Liver (tissue), 9 donors: Measurements from ENCODE around the gene LRRC4. TPM values are rescaled to one million over a fixed set of nuclear protein-coding genes. Genes with fewer than 3 reads are reported as not detected.

Experiments
- DNase-seq: peaks from one replicate; pipeline ENCODE4 v3.0.0-alpha.2; 2017; ENCODE audit warnings: low spot score
- H3K27ac ChIP-seq, 2 donors: one replicate each; pipeline ENCODE4 v1.7.0; 2013; ENCODE audit warnings: inconsistent platforms in 2 of 2, low read length in 2 of 2, control low read depth in 1 of 2, low read depth in 1 of 2, mild to moderate bottlenecking in 1 of 2
- H3K27me3 ChIP-seq, 4 donors: one replicate each; pipeline versions ENCODE4 v1.6.1 to v1.7.0; 2013; ENCODE audit warnings: low read length in 3 of 4, inconsistent platforms in 1 of 4, mild to moderate bottlenecking in 1 of 4, moderate library complexity in 1 of 4; ENCODE audit not compliant: control insufficient read depth in 4 of 4, insufficient read depth in 4 of 4
- H3K36me3 ChIP-seq, 4 donors: one replicate each; pipeline versions ENCODE4 v1.6.1 to v1.7.0; 2013; ENCODE audit warnings: low read length in 3 of 4, mild to moderate bottlenecking in 3 of 4, low read depth in 1 of 4, moderate library complexity in 1 of 4; ENCODE audit not compliant: control insufficient read depth in 4 of 4, insufficient read depth in 3 of 4
- H3K4me1 ChIP-seq, 4 donors: one replicate each; pipeline versions ENCODE4 v1.6.1 to v1.7.0; 2013; ENCODE audit warnings: low read length in 3 of 4, mild to moderate bottlenecking in 3 of 4, moderate library complexity in 1 of 4; ENCODE audit not compliant: control insufficient read depth in 4 of 4, insufficient read depth in 4 of 4
- H3K4me3 ChIP-seq, 3 donors: one replicate each; pipeline versions ENCODE4 v1.6.1 to v1.7.0; 2013; ENCODE audit warnings: low read length in 3 of 3, control low read depth in 1 of 3, low read depth in 1 of 3, mild to moderate bottlenecking in 1 of 3
- H3K9ac ChIP-seq, 2 donors: one replicate each; pipeline ENCODE4 v1.7.0; 2013; ENCODE audit warnings: low read length in 2 of 2, mild to moderate bottlenecking in 2 of 2, moderate library complexity in 2 of 2, control low read depth in 1 of 2, low read depth in 1 of 2
- H3K9me3 ChIP-seq, 4 donors: one replicate each; pipeline versions ENCODE4 v1.6.1 to v1.7.0; 2013; ENCODE audit warnings: low read length in 3 of 4; ENCODE audit not compliant: control insufficient read depth in 4 of 4
- ATF3 ChIP-seq: IDR thresholded peaks from 2 replicates; pipeline ENCODE4 v1.6.1; 2016; ENCODE audit warnings: antibody characterized with exemption
- EGR1 ChIP-seq, 2 donors: IDR thresholded peaks; 2 replicates each; pipeline ENCODE4 v1.6.1; 2016 to 2018; ENCODE audit warnings: antibody characterized with exemption in 2 of 2, low read depth in 2 of 2
- FOXA1 ChIP-seq: IDR thresholded peaks from 2 replicates; pipeline ENCODE4 v1.6.1; 2016; ENCODE audit warnings: antibody characterized with exemption
- GABPA ChIP-seq, 2 donors: IDR thresholded peaks in 1 of 2; conservative IDR thresholded peaks in 1 of 2; 2 replicates each; pipeline ENCODE4 v1.6.1; 2016; ENCODE audit warnings: antibody characterized with exemption in 2 of 2, mild to moderate bottlenecking in 1 of 2, moderate library complexity in 1 of 2
- HNF4A ChIP-seq, 2 donors: conservative IDR thresholded peaks; 2 replicates each; pipeline ENCODE4 v1.6.1; 2016; ENCODE audit warnings: antibody characterized with exemption in 2 of 2, mild to moderate bottlenecking in 2 of 2
- HNF4G ChIP-seq: IDR thresholded peaks from 2 replicates; pipeline ENCODE4 v1.6.1; 2016; ENCODE audit warnings: antibody characterized with exemption
- MAX ChIP-seq: IDR thresholded peaks from 2 replicates; pipeline ENCODE4 v1.6.1; 2016; ENCODE audit warnings: antibody characterized with exemption
- NR2F2 ChIP-seq: IDR thresholded peaks from 2 replicates; pipeline ENCODE4 v1.6.1; 2016; ENCODE audit warnings: antibody characterized with exemption
- RAD21 ChIP-seq, 2 donors: IDR thresholded peaks; 2 replicates each; pipeline ENCODE4 v1.6.1; 2016; ENCODE audit warnings: antibody characterized with exemption in 2 of 2, mild to moderate bottlenecking in 2 of 2
- RXRA ChIP-seq, 2 donors: IDR thresholded peaks; 2 replicates each; pipeline ENCODE4 v1.6.1; 2017 to 2018; ENCODE audit warnings: antibody characterized with exemption in 2 of 2, mild to moderate bottlenecking in 1 of 2
- SP1 ChIP-seq: IDR thresholded peaks from 2 replicates; pipeline ENCODE4 v1.6.1; 2018; ENCODE audit warnings: antibody characterized with exemption, mild to moderate bottlenecking
- TAF1 ChIP-seq: conservative IDR thresholded peaks from 2 replicates; pipeline ENCODE4 v1.6.1; 2016; ENCODE audit warnings: antibody characterized with exemption, mild to moderate bottlenecking
- YY1 ChIP-seq: IDR thresholded peaks from 2 replicates; pipeline ENCODE4 v1.6.1; 2016; ENCODE audit warnings: antibody characterized with exemption, mild to moderate bottlenecking
- ZBTB33 ChIP-seq: IDR thresholded peaks from 2 replicates; pipeline ENCODE4 v1.6.1; 2016; ENCODE audit warnings: antibody characterized with exemption
- WGBS: extraction: QIAGEN DNeasy Blood & Tissue Kit; methylation state at CpG from one replicate; pipeline ENCODE4 v1.1.7; 2013; 5-methylcytosine and 5-hydroxymethylcytosine counted together
- polyA plus RNA-seq, 2 donors: library from polyadenylated mRNA; stranded (reverse) in 1 of 2; unstranded in 1 of 2; fragments of 200-250 nt in 1 of 2; fragments of >200 nt in 1 of 2; fragmentation: Nextera tagmentation in 1 of 2; extraction: Ambion mirVana in 1 of 2; gene quantifications; one replicate each; pipeline versions ENCODE4 v1.2.1 to v1.2.3, GENCODE V29; 2013 to 2015
- total RNA-seq, 2 donors: library from RNA; depleted of rRNA; stranded (reverse); fragments of >200 nt; gene quantifications; one replicate each; pipeline ENCODE4 v1.2.3, GENCODE V29; 2014
- donor health status: healthy.
- donor health status: healthy.
- donor health status: healthy.
- donor health status: healthy.
- donor health status: healthy.

The LRRC4 gene
- total and polyA plus RNA-seq, 4 donors: 0.54 to 2.7 (median 1.2) TPM

- peaks cover 21 to 71% (median 64%) of the 10 kb centered on the region in 4 donors for H3K4me1 ChIP-seq
- H3K27ac ChIP-seq: no peak overlapping the region
- 82% methylated on average over 3 of the region's 3 CpGs for WGBS
- no peaks in the 10 kb centered on the region for H3K9me3 ChIP-seq
- H3K9ac ChIP-seq: no peak overlapping the region
- no peaks in the 10 kb centered on the region for H3K36me3 ChIP-seq
- H3K27me3 ChIP-seq: no peaks in the 10 kb centered on the region
- no peak overlapping the region for H3K4me3 ChIP-seq
- TF ChIP-seq RXRA (IDR thresholded peaks at IDR 0.05) (no peak), ATF3 (no peak), ZBTB33 (no peak), FOXA1 (no peak), YY1 (no peak), NR2F2 (no peak), HNF4A (conservative IDR thresholded peaks at IDR 0.05) (no peak), EGR1 (IDR thresholded peaks at IDR 0.05; ENCODE audit: low read depth in 2 of 2) (no peak)
- DNase-seq: no peak
These were observed 28.1 kb downstream of the LRRC4 start for GRCh38 chr7:128003167-128003566.

GRCh38 chr7:128000854-128001265 lies 30.4 kb downstream of the LRRC4 start:
- WGBS: 22% methylated on average over 6 of the region's 6 CpGs
- no peak for DNase-seq
- H3K4me1 ChIP-seq: peaks cover 18 to 65% (median 57%) of the 10 kb centered on the region in 4 donors
- H3K27me3 ChIP-seq: no peaks in the 10 kb centered on the region
- peak overlapping the region in 2 of 3 donors; percentile 10 to 27 for H3K4me3 ChIP-seq
- peaks cover 0 to 3% (median 0%) of the 10 kb centered on the region in 4 donors for H3K36me3 ChIP-seq
- TF ChIP-seq RAD21 (IDR thresholded peaks at IDR 0.05) (peak in 1 of 2 donors; percentile 28), RXRA (IDR thresholded peaks at IDR 0.05) (peak; percentile 37 to 72), NR2F2 (peak; percentile 45), EGR1 (IDR thresholded peaks at IDR 0.05; ENCODE audit: low read depth in 2 of 2) (no peak), HNF4A (conservative IDR thresholded peaks at IDR 0.05) (peak; percentile 59 to 71), SP1 (peak; percentile 63), HNF4G (peak; percentile 23), GABPA (IDR thresholded peaks at IDR 0.05 in 1 of 2, conservative IDR thresholded peaks at IDR 0.05 in 1 of 2) (no peak)
- no peaks in the 10 kb centered on the region for H3K9me3 ChIP-seq
- H3K9ac ChIP-seq: peak overlapping the region in 1 of 2 donors; percentile 55
- H3K27ac ChIP-seq: peak overlapping the region; percentile 17 to 80

- no peaks in the 10 kb centered on the region for H3K27me3 ChIP-seq
- no peaks in the 10 kb centered on the region for H3K9me3 ChIP-seq
- H3K9ac ChIP-seq: no peak overlapping the region
- peaks cover 0 to 3% (median 0%) of the 10 kb centered on the region in 4 donors for H3K36me3 ChIP-seq
- TF ChIP-seq TAF1 (no peak), FOXA1 (no peak), NR2F2 (no peak), YY1 (no peak), HNF4G (no peak), EGR1 (IDR thresholded peaks at IDR 0.05; ENCODE audit: low read depth in 2 of 2) (no peak), MAX (no peak)
- DNase-seq: no peak
- H3K4me1 ChIP-seq: peaks cover 13 to 57% (median 50%) of the 10 kb centered on the region in 4 donors
- 92% methylated on average over 1 of the region's 1 CpG for WGBS
- H3K27ac ChIP-seq: peak overlapping the region; percentile 17 to 80
- no peak overlapping the region for H3K4me3 ChIP-seq
These were observed 31.2 kb downstream of the LRRC4 start for GRCh38 chr7:128000048-128000447.
